Activated effector memory CD4-positive, alpha-beta T cell treated with Interleukin-2 at 50 U/mL for 16 hours (primary cell): ENCODE results near the gene ERAP2.

ENCODE experiments used
- DNase-seq: peaks from one replicate; pipeline ENCODE4 v3.0.0-alpha.2; 2020

ERAP2 gene

DNA sequence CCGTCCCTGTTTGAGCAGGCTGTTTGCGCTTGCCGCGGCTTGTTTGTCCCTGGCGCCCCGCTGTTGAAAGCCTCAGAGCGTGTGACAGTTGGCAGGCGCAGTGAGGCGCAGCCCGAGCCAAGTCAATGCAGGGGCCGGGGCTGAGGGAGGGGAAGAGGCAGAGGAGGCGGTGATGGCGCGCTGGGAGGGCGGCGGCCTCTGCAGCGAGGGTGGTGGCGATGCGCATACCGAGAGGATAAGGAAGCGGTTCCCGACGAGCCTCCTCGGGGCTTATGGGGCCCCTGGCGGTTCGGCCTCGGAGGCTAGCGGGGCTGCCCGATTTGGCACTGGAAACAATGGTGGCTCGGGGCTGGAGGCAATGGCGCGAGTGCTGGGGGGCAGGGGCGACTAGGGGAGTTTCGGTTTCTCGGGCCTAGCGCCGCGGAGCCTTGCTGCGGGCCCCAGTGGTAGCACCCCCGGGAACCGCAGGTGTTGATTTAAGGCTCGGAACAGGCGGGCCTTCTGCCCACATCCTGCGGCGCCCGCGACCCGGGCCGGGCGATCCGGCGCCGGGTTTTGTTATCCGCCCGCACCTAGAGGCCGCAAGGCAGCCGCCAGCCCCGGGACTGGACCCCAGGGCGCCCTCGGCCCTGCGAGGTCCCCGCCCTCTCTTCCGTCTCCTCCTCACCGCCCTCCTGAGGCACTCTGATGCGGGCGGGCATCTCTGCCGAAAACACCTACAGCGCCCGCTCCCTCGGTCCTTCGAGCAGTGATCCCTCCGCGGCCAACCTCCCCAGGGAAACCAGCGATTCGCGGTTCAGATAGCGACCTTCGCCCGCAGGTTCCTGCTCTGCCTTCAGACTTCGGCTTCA, 58.6 kb downstream of the ERAP2 start:
- peak; percentile 95 for DNase-seq

- peak; percentile 93 for DNase-seq
Observed at GRCh38 chr5:96935559-96936430, 59.5 kb downstream of the ERAP2 start, which contains the start of gene LNPEP. Gene LNPEP, plus strand, starts transcription at chr5:96936080. Its CDS starts 76 bp downstream, at chr5:96936156.

DNA sequence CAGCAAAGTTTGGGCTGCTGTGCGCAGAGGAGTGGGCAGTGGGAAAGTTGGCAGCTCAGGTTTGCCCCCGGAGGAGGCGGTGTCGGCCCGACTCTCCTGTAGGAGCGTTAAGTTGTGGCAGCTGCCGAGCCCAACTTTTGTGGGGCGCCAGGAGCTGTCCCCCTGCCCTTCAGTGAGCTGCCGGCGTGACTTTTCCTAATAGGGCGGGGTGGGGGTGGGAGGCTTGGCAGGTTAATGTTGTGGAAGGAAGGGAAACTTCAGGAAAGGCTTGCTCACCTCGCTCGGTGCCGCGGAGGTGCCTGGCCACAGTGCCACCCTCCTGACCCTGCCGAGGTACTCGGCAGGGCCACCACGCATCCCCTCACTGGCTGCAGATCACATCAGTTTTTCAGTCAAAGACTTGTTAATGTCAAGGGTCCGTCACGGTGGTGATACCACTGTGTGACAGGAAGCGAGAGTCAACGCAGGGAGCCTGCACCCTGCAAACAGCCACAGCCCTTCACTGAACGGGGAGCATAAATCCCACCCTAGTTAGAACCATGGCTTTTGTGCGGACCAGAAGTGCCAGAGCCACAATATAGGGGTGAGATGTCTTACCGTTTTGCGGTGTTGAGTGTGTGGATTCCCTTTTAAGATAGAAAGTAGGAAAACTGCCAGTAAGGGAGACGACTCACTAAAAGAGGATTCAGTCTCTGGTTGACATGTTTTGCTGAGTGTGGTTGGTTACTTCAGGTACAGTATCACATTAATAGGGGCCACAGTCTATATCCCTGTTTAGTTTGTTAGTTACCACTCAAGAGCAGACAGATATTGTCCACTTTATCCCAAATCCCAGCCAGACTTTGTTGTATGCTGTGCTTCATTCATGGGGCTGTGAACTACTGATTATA, 60.4 kb downstream of the ERAP2 start:
- DNase-seq = peak; percentile 40

DNA sequence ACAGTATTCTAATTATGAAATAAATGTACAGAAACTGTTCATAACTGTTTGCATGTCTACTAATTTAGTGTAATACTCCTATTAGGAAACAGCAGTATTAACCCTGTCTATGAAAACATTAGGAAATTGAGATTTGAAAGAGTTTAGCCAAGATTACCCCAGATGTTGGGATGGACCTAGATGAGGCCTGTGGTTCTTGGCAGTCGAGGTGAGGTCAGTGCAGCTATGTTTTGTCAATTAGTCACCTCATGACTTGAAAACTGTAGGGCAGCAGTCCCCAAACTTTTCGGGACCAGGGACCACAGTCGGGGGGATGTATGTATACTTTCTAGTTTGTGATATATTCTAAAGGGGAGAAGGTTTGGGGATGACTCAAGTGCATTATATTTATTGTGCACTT, 64.3 kb downstream of the ERAP2 start:
- DNase-seq = no peak

- DNase-seq = no peak
Observed at GRCh38 chr5:96941140-96941539, 64.8 kb downstream of the ERAP2 start.

DNA sequence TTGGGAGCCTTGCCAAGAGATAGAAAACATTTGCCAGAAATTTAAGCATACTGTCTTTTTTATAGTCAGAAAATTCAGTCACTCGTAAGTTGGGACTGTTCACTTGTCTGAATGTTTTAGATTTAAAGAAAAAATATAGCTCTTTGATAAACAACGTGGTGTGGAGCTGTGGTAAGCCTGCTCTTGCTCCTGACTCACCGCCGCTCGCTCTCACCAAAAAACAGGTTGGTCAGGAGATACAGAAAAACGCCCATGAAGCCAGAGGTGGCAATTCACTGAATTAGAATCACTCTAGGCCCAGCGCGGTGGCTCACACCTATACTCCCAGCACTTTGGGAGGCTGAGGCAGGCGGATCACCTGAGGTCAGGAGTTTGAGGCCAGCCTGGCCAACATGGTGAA, 65.8 kb downstream of the ERAP2 start:
- DNase-seq = no peak

- DNase-seq = no peak
Observed at GRCh38 chr5:96942911-96943310, 66.6 kb downstream of the ERAP2 start.

DNA sequence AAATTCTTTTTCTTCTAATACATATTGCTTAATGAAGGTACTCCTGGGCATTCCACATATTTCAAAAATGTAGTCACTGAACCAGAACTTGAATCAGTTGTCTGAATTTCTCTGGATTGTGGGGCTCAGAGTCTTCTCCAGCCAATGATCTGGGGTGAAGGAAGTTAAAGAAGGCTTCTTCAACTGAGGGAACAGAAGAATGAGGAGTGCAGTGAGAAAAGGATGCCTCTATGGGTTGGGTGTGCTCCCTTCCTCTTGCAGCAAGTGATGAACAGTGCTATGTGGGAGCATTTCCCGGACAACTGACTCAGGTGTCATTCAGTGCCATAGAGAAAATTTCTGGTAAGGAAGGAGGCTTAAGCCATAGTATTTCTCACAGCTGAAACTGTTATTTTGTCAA, 67.5 kb downstream of the ERAP2 start:
- no peak for DNase-seq

- DNase-seq = no peak
Observed at GRCh38 chr5:96945144-96945897, 69.0 kb downstream of the ERAP2 start.

- no peak for DNase-seq
Observed at GRCh38 chr5:96946381-96946780, 70.1 kb downstream of the ERAP2 start.

DNA sequence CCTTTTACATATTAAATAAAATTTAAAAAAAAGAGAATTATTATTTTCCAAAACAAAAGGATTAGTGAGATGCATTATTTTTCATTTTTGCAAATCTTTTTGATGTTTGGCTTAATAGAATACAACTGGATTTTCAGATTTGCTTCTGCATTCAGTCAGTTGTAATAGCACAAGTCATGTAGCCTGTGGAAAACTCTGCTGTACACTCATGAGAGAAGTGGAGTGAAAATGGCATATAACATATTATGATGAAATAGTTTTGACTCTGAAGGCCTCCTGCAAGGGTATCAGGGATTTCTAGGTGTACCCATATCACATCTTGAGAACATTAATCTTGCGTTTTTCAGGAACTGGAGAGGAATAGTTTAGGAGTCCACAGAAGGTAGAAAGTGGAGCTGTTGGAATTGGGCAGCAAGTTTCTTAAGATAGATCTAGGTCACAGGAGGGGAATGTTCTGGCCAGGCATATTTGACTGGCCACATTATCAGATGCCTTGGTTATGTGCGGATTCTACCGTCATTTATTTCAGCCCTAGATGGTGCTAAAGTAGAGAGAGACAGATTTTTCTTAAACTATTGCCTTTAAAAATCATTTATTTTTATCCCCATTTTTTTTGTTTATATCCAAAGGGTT, 75.9 kb downstream of the ERAP2 start:
- no peak for DNase-seq

GRCh38 chr5:96952974-96953730, 76.9 kb downstream of the ERAP2 start:
- no peak for DNase-seq

GRCh38 chr5:96957254-96958049, 81.2 kb downstream of the ERAP2 start:
- DNase-seq = no peak

- DNase-seq = no peak
Observed at GRCh38 chr5:96958977-96959376, 82.7 kb downstream of the ERAP2 start.

- no peak for DNase-seq
Observed at GRCh38 chr5:96961053-96961452, 84.8 kb downstream of the ERAP2 start.

DNA sequence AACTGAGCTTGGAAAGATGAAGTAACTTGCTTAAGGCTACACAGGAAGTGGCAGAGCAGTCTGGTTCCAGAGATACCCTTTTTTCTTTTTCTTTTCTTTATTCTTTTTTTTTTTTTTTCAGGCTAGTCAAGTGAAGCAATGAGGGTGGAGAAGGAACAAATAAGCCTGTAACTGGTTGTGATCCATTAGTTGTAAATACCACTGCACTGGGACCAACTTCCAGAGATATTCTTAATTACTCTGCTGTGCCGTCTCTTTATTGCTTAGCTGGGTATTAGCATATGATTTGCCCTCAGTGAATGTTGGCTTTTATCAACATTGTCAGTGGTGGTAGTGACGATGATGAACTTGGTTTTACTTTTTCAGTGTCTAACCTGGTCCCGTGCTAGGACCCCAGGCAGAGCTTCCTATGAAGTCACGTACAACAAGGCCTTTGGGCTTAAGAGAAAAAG, 86.3 kb downstream of the ERAP2 start:
- DNase-seq = no peak

DNA sequence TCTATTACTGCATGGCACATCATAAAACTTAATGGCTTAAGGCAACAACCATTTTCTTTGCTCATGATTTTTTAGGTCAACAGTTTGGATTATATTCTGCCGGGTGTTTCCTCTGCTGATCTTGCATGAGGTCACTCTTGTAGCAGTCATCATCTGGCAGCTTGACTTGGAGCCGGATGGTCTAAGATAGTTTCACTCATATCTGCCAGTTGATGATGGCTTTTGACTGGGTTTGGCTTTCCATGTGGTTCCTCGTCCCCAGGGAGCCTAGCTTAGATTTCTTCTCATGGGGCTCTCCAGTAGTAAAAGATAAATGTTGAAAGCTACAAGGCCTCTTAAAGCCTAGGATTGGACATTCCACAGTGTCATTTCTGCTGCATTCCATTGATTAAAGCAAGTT, 87.0 kb downstream of the ERAP2 start:
- no peak for DNase-seq

DNA sequence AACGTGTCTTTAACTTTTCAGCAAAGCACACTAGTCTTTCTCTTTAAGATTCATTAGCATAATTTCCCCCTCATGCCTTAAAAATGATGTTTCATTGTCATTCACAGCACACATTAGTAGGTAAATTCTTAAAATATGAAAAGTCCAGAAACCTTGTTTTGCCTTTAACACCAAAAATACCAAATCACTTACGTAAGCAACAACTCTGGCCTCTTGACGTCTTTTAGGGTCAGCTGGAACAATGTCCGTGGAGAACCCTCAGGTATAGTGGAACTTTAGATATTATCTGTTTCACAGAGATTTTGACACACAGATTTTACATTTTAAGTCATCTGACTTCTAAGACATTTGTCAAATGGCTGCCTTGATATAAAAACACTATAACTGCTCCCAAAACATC, 90.5 kb downstream of the ERAP2 start:
- DNase-seq = no peak

DNA sequence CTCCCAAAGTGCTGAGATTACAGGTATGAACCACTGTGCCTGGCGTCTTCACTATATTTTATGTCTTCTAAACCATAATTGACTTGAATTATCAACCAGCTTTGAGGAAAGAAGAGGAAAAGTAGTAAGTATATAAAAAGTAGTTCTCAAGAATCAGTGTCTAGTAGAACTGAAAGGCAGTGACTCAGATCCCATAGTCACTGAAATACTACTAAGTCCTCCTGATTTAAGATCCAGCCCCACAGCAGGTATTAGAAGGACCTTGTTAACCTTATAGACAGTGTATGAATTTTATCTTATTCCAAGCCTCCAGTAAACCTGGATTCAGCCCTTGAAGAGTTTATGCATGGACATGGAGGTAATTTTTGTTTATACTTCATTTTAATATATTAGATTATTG, 91.1 kb downstream of the ERAP2 start:
- DNase-seq = no peak

DNA sequence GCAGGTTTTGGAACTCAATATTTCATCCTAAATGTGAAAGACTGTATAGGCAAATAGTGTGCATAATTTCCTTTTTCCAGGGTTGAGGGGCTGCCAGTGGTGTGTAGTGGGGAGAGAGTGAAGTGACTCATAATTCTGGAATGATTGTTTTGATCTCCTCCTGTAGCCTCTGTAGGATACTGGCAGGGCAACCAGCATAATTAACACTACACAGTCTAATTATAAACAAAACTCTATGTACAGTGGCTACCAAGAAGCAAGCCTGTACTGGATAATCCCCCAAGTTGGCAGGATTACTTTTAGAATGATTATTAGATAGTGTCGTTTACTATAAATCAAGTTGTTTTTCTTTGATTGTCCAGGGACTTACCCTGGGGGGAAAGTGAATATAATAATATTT, 91.8 kb downstream of the ERAP2 start:
- no peak for DNase-seq
